IMR-90 (cell line): ENCODE results near the gene TULP3. TPM values are rescaled to one million over a fixed set of nuclear protein-coding genes. Genes with fewer than 3 reads are reported as not detected.

Experiments used
- ATAC-seq: fragments of 200-7000 bp; cut with Tn5 transposase; 2 replicates; pipeline ENCODE4 v1.9.1; 2020; ENCODE audit warnings: low read depth, mild to moderate bottlenecking, moderate library complexity
- BruUV-seq: library from RNA; stranded (reverse); fragments of 400-500 nt; replicated peaks from 2 replicates; lab custom pipeline; 2021; lab: Mats Ljungman, UMichigan
- CTCF ChIA-PET: fragments of 300-600 bp; formaldehyde crosslinking; extraction: SDS; loops from one replicate; lab custom pipeline; 2021; ENCODE audit warnings: antibody characterized with exemption; lab: Yijun Ruan, JAX
- POLR2A ChIA-PET: fragments of 300-600 bp; sonication (Branson Sonifier 250); formaldehyde crosslinking; loops from one replicate; lab custom pipeline; 2022; ENCODE audit warnings: antibody characterized with exemption; ENCODE audit not compliant: unreplicated experiment; lab: Charles Lee
- DNase-seq: peaks from one replicate; pipeline ENCODE4 v3.0.0; 2013
- H2AFZ ChIP-seq: replicated peaks from 2 replicates; pipeline ENCODE3; 2013; ENCODE audit warnings: low read length, mild to moderate bottlenecking; ENCODE audit not compliant: poor library complexity
- H2AK5ac ChIP-seq: 2 replicates; pipeline ENCODE4 v1.6.1; 2013; ENCODE audit warnings: low read depth, low read length, inconsistent platforms
- H2AK9ac ChIP-seq: replicated peaks from 2 replicates; pipeline ENCODE3; 2013; ENCODE audit warnings: mild to moderate bottlenecking, low read depth, low read length, moderate library complexity; ENCODE audit not compliant: poor library complexity
- H2BK120ac ChIP-seq: 2 replicates; pipeline ENCODE4 v1.6.1; 2013; ENCODE audit warnings: low read depth, low read length, inconsistent platforms
- H2BK15ac ChIP-seq: 3 replicates; pipeline ENCODE4 v1.6.1; 2013; ENCODE audit warnings: low read depth, low read length, inconsistent platforms
- H2BK20ac ChIP-seq: 2 replicates; pipeline ENCODE4 v1.6.1; 2013; ENCODE audit warnings: low read depth, mild to moderate bottlenecking, inconsistent platforms, low read length, moderate library complexity
- H2BK5ac ChIP-seq: 2 replicates; pipeline ENCODE4 v1.6.1; 2013; ENCODE audit warnings: mild to moderate bottlenecking, low read depth, low read length, inconsistent platforms; ENCODE audit not compliant: poor library complexity, severe bottlenecking
- H3K14ac ChIP-seq: replicated peaks from 2 replicates; pipeline ENCODE4 v1.6.1; 2013; ENCODE audit warnings: low read depth, low read length, inconsistent platforms
- H3K18ac ChIP-seq: 2 replicates; pipeline ENCODE4 v1.6.1; 2013; ENCODE audit warnings: low read depth, low read length, control low read depth
- H3K23ac ChIP-seq: 2 replicates; pipeline ENCODE4 v1.6.1; 2013; ENCODE audit warnings: low read depth, low read length, inconsistent platforms
- H3K27ac ChIP-seq: 2 replicates; pipeline ENCODE4 v1.5.1; 2013; ENCODE audit warnings: mild to moderate bottlenecking, control low read depth, low read length; ENCODE audit not compliant: insufficient read depth
- H3K27me3 ChIP-seq: 2 replicates; pipeline ENCODE4 v1.6.1; 2013; ENCODE audit warnings: low read length; ENCODE audit not compliant: control insufficient read depth, insufficient read depth
- H3K36me3 ChIP-seq: 2 replicates; pipeline ENCODE4 v1.6.1; 2013; ENCODE audit warnings: low read length, mixed read lengths; ENCODE audit not compliant: control insufficient read depth, insufficient read depth
- H3K4ac ChIP-seq: 2 replicates; pipeline ENCODE4 v1.6.1; 2013; ENCODE audit warnings: low read depth, low read length, inconsistent platforms
- H3K4me1 ChIP-seq: 2 replicates; pipeline ENCODE4 v1.6.1; 2013; ENCODE audit warnings: low read length, mixed read lengths; ENCODE audit not compliant: control insufficient read depth, insufficient read depth
- H3K4me2 ChIP-seq: 2 replicates; pipeline ENCODE4 v1.6.1; 2013; ENCODE audit warnings: low read depth, mild to moderate bottlenecking, control low read depth, low read length, moderate library complexity
- H3K4me3 ChIP-seq: 2 replicates; pipeline ENCODE4 v1.5.1; 2013; ENCODE audit warnings: low read depth, mild to moderate bottlenecking, control low read depth, low read length, moderate library complexity; ENCODE audit not compliant: insufficient read depth
- H3K56ac ChIP-seq: 2 replicates; pipeline ENCODE4 v1.6.1; 2013; ENCODE audit warnings: low read length, inconsistent platforms; ENCODE audit not compliant: insufficient read depth; ENCODE audit errors: extremely low read depth
- H3K79me1 ChIP-seq, 2 experiments: 2 replicates each; pipeline ENCODE4 v1.6.1; 2013; ENCODE audit warnings: low read length in 2 of 2, inconsistent platforms in 1 of 2, low read depth in 1 of 2
- H3K9ac ChIP-seq: 2 replicates; pipeline ENCODE4 v1.6.1; 2013; ENCODE audit warnings: low read depth, low read length, control low read depth
- H3K9me1 ChIP-seq: 2 replicates; pipeline ENCODE4 v1.6.1; 2013; ENCODE audit warnings: low read length, inconsistent platforms; ENCODE audit not compliant: insufficient read depth
- H3K9me3 ChIP-seq: 2 replicates; pipeline ENCODE4 v1.6.1; 2013; ENCODE audit warnings: low read length; ENCODE audit not compliant: control insufficient read depth, insufficient read depth
- H4K20me1 ChIP-seq: 2 replicates; pipeline ENCODE4 v1.6.1; 2013; ENCODE audit warnings: low read length, inconsistent platforms; ENCODE audit not compliant: insufficient read depth
- H4K5ac ChIP-seq: 2 replicates; pipeline ENCODE4 v1.6.1; 2013; ENCODE audit warnings: mild to moderate bottlenecking, low read depth, low read length, control low read depth
- H4K8ac ChIP-seq, 2 experiments: 2 replicates each; pipeline ENCODE4 v1.6.1; 2013; ENCODE audit warnings: low read depth in 2 of 2, low read length in 2 of 2, control low read depth in 1 of 2, inconsistent platforms in 1 of 2
- H4K91ac ChIP-seq: 2 replicates; pipeline ENCODE4 v1.6.1; 2013; ENCODE audit warnings: low read depth, low read length, inconsistent platforms; ENCODE audit not compliant: insufficient read depth
- BHLHE40 ChIP-seq: fragments of 150-350 bp; IDR thresholded peaks from 2 replicates; pipeline ENCODE4 v1.6.1; 2016; ENCODE audit warnings: mild to moderate bottlenecking, low read depth, low read length
- CEBPB ChIP-seq: IDR thresholded peaks from 2 replicates; pipeline ENCODE4 v1.6.1; 2012; ENCODE audit warnings: low read depth, low read length, improper control_type of control experiment
- CHD1 ChIP-seq: IDR thresholded peaks from 2 replicates; pipeline ENCODE4 v1.6.1; 2012; ENCODE audit warnings: low read depth, low read length, improper control_type of control experiment
- CTCF ChIP-seq: conservative IDR thresholded peaks from 2 replicates; pipeline ENCODE4 v1.5.1; 2012; ENCODE audit warnings: mild to moderate bottlenecking, low read depth, low read length, improper control_type of control experiment
- ELK1 ChIP-seq: fragments of 150-350 bp; IDR thresholded peaks from 2 replicates; pipeline ENCODE4 v1.6.1; 2016; ENCODE audit warnings: low read depth, mild to moderate bottlenecking, low read length, moderate library complexity, borderline replicate concordance
- FOS ChIP-seq: fragments of 150-350 bp; IDR thresholded peaks from 2 replicates; pipeline ENCODE4 v1.6.1; 2016; ENCODE audit warnings: low read depth, low read length
- MAFK ChIP-seq: IDR thresholded peaks from 2 replicates; pipeline ENCODE4 v1.6.1; 2012; ENCODE audit warnings: low read depth, low read length, improper control_type of control experiment
- MAZ ChIP-seq: IDR thresholded peaks from 2 replicates; pipeline ENCODE4 v1.6.1; 2012; ENCODE audit warnings: low read depth, mild to moderate bottlenecking, low read length, improper control_type of control experiment, moderate library complexity, borderline replicate concordance
- MXI1 ChIP-seq: IDR thresholded peaks from 2 replicates; pipeline ENCODE4 v1.6.1; 2012; ENCODE audit warnings: low read depth, mild to moderate bottlenecking, low read length, moderate library complexity, borderline replicate concordance
- NFE2L2 ChIP-seq: fragments of 150-350 bp; IDR thresholded peaks from 2 replicates; pipeline ENCODE4 v1.6.1; 2016; ENCODE audit warnings: low read depth, mild to moderate bottlenecking, low read length
- POLR2A ChIP-seq: IDR thresholded peaks from 2 replicates; pipeline ENCODE4 v1.6.1; 2012; ENCODE audit warnings: mild to moderate bottlenecking, low read depth, low read length
- RAD21 ChIP-seq: IDR thresholded peaks from 2 replicates; pipeline ENCODE4 v1.6.1; 2012; ENCODE audit warnings: low read length, improper control_type of control experiment
- RCOR1 ChIP-seq: IDR thresholded peaks from 2 replicates; pipeline ENCODE4 v1.6.1; 2012; ENCODE audit warnings: mild to moderate bottlenecking, low read length, improper control_type of control experiment; ENCODE audit not compliant: insufficient replicate concordance
- RFX5 ChIP-seq: IDR thresholded peaks from 2 replicates; pipeline ENCODE4 v1.8.0; 2012; ENCODE audit warnings: low read depth, mild to moderate bottlenecking, low read length, moderate library complexity
- SMC3 ChIP-seq: fragments of 150-350 bp; IDR thresholded peaks from 2 replicates; pipeline ENCODE4 v1.6.1; 2016; ENCODE audit warnings: low read depth, mild to moderate bottlenecking, antibody characterized with exemption, low read length, moderate library complexity
- USF2 ChIP-seq: fragments of 150-350 bp; IDR thresholded peaks from 2 replicates; pipeline ENCODE4 v1.6.1; 2017; ENCODE audit warnings: mild to moderate bottlenecking, antibody characterized with exemption, low read length, low read depth
- WGBS, 2 experiments: methylation state at CpG; one replicate each; pipeline versions ENCODE4 v1.1.5 to v1.1.7; 2013; ENCODE audit warnings: missing lambda C conversion rate in 2 of 2; ENCODE audit not compliant: insufficient read length in 1 of 2; ENCODE audit errors: extremely low coverage in 2 of 2; 5-methylcytosine and 5-hydroxymethylcytosine counted together
- dilution Hi-C: fragments of 300-500 bp; cut with HindIII; formaldehyde crosslinking; loops from one replicate; pipeline ENCODE4 v1.14.3; 2018; ENCODE audit warnings: low sequenced_read_pairs; ENCODE audit not compliant: unreplicated experiment
- in situ Hi-C: fragments of 300-500 bp; cut with MboI; formaldehyde crosslinking; loops from 3 replicates; pipeline ENCODE4 v1.14.3; 2019; ENCODE audit warnings: low sequenced_read_pairs, inconsistent platforms, mixed read lengths
- intact Hi-C: fragments of 100-400 bp; cut with micrococcal nuclease; formaldehyde crosslinking; loops from 2 replicates; pipeline ENCODE4 v1.10.0; 2022
- polyA plus RNA-seq, 3 experiments: library from polyadenylated mRNA; depleted of rRNA; stranded (reverse); fragments of >200 nt; gene quantifications; 2 replicates each; pipeline ENCODE4 v1.2.3, GENCODE V29; 2012; ENCODE audit warnings: low replicate concordance in 1 of 3
- total RNA-seq: library from RNA; depleted of rRNA; stranded (reverse); fragments of >200 nt; gene quantifications from 2 replicates; pipeline ENCODE4 v1.2.3, GENCODE V29; 2012

The TULP3 gene
- total and polyA plus RNA-seq, 2 of the 4 experiments (the other 2 are of a cell fraction) = 35.2 to 35.5 TPM

- H2BK20ac ChIP-seq = no peak overlapping the region
- dilution Hi-C loops = no loop called here
- H3K27me3 ChIP-seq = no peaks in the 10 kb centered on the region
- no peak overlapping the region for H3K56ac ChIP-seq
- in situ Hi-C loops = no loop called here
- ATAC-seq (no peak), DNase-seq (no peak)
- no peaks in the 10 kb centered on the region for H3K4me1 ChIP-seq
- H2AFZ ChIP-seq = no peak overlapping the region
- no peak overlapping the region for H4K91ac ChIP-seq
- H3K23ac ChIP-seq = no peak overlapping the region
- no peaks in the 10 kb centered on the region for H3K9me1 ChIP-seq
- no peak overlapping the region for H2BK5ac ChIP-seq
- no peak overlapping the region for H2BK120ac ChIP-seq
- no peak overlapping the region for H3K4me2 ChIP-seq
- peaks cover 0 to 10% of the 10 kb centered on the region in 2 experiments; a peak in 2 of 4 replicates for H3K79me1 ChIP-seq
- no peak overlapping the region for H3K9ac ChIP-seq
- no CpG with 5 or more reads among the region's 6 CpGs for WGBS, 2 experiments
- BruUV-seq = no TSS peak
- no peak overlapping the region for H4K8ac ChIP-seq
- H2AK5ac ChIP-seq = no peak overlapping the region
- peaks cover 48% of the 10 kb centered on the region for H3K36me3 ChIP-seq
- ChIA-PET CTCF (no interaction called here), POLR2A (no interaction called here)
- H3K4ac ChIP-seq = no peak overlapping the region
- intact Hi-C loops = no loop called here
- no peak overlapping the region for H3K14ac ChIP-seq
- no peak overlapping the region for H2BK15ac ChIP-seq
- H4K20me1 ChIP-seq = no peaks in the 10 kb centered on the region
- TF ChIP-seq NFE2L2 (no peak), CHD1 (no peak), RCOR1 (no peak), POLR2A (no peak), RFX5 (no peak), ELK1 (no peak), BHLHE40 (no peak), MXI1 (no peak), MAZ (no peak), USF2 (no peak), CTCF (no peak), RAD21 (no peak), FOS (no peak), SMC3 (no peak), MAFK (no peak), CEBPB (no peak)
- no peaks in the 10 kb centered on the region for H3K9me3 ChIP-seq
- H3K27ac ChIP-seq = no peak overlapping the region
- H4K5ac ChIP-seq = no peak overlapping the region
- H3K18ac ChIP-seq = no peak overlapping the region
- H3K4me3 ChIP-seq = no peak overlapping the region
- H2AK9ac ChIP-seq = no peak overlapping the region
Measured at GRCh38 chr12:2934371-2934770, 43.7 kb downstream of the TULP3 start.
